GM20431 (cell line): Measurements from ENCODE around the gene KCNG3.

Experiments
- in situ Hi-C: fragments of 300-500 bp; cut with MseI, MboI; formaldehyde crosslinking; loops from one replicate; pipeline ENCODE4 v1.15.0; 2020; ENCODE audit warnings: low sequenced_read_pairs; ENCODE audit not compliant: unreplicated experiment

KCNG3 gene

GRCh38 chr2:42488297-42488696 is 5.5 kb downstream of the KCNG3 start:
- in situ Hi-C loops, result no loop called here

DNA sequence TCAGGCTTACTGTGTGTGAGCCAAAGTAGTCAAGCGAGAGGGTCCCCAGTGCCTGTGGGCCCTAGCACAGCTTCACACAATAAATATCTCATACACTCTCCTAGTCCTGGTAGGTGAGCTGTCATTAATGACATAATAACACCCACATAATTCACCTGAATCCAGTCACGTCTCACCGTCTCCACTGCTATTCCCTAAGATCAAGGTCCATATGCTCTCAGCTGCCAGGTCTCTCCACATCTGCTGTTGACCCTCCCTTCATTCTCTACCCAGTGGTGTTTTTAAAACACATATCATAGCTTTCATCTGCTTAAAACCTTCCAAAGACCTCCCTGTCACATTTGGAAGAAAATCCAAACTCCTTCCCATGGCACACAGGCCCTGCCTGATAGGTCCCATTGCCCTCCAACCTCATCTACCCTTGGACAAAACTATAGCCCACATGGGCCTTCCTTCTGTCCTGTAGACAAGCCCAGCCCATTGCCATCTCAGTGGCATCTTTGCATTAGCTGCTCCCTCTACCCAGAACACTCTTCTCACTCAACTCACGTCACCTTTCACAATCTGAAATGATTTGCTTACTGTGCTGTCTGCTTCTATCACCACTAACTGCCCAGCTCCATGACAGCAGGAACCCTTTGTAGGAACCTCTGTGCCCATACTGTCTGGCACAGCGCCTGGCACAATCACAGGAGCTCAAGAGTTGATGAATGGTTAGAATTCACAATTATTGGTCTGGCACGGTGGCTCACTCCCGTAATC is 7.5 kb downstream of the KCNG3 start:
- in situ Hi-C loops, result no loop called here

DNA sequence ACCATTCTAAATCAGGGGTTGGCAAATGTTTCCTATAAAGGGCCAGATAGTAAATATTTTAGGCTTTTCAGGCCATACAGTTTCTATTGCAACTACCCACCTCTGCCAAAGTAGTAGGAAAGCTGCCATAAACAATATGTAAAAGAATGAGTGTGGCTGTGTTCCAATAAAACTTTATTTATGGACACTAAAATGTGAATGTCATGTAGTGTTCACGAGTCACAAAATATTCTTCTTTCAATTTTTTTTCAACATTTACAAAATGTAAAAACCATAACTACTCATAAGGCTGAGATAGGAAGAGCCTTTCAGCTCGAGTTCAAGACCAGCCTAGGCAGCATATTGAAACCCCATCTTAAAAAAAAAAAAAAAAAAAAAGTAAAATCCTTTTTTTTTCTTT is 13.4 kb downstream of the KCNG3 start:
- in situ Hi-C loops, result no loop called here

- in situ Hi-C loops, result no loop called here
Measured at GRCh38 chr2:42474765-42475454, 18.9 kb downstream of the KCNG3 start.

DNA sequence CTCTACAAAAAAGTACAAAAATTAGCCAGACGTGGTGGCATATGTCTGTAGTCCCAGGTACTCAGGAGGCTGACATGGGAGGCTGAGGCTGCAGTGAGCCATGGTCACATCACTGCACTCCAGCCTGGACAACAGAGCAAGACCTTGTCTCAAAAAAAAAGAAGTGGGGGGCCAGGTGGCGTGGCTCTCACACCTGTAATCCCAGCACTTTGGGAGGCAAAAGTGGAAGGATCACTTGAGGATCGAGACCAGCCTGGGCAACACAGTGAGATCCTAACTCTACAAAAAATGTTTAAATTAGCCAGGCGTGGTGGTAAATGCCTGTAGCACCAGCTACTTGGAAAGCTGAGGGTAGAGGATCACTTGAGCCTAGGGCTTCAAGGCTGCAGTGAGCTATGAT is 23.1 kb downstream of the KCNG3 start:
- in situ Hi-C loops, result no loop called here

DNA sequence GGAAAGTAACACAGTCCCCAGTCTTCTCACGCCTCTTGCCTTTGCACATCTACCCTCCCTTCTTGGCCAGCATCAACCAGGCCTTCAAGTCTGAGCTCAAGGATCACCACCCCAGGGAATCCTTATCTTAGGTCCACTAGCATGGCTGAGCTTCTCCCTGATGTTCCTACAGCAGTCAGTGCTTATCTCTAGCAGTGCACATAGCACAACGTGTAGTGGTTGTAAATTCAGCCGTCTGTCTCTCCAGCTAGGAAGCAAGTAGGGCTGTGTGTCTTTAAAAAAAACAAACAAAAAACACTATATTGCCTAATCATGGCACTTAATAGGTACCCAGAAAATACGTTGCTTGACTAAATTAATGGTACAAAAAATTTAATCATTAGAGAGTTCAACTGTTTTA is 29.2 kb downstream of the KCNG3 start:
- in situ Hi-C loops, result no loop called here

DNA sequence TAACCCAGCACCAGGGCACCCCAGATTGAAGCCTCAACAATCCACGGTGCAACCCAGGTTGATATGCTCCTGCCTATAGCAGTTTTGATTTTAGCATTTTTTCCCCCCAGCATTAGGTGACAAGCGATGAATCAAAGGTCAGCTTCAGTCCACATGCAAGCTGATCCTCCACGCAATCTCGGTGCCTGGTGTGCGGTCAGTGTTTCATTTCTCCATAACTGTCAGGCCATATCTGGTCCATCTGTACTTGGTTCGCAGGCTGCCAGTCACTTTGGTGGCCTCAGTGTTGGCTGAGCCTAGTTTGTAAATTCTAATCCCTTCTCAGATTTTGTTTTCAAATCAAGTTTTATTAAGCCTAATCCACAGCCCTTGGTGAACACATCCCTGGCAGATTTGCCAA is 30.2 kb downstream of the KCNG3 start:
- in situ Hi-C loops, result no loop called here

- in situ Hi-C loops, result no loop called here
Measured at GRCh38 chr2:42459296-42459695, 34.5 kb downstream of the KCNG3 start.

GRCh38 chr2:42458396-42458795 is 35.4 kb downstream of the KCNG3 start:
- in situ Hi-C loops, result no loop called here

GRCh38 chr2:42457011-42457410 is 36.8 kb downstream of the KCNG3 start:
- in situ Hi-C loops, result no loop called here

DNA sequence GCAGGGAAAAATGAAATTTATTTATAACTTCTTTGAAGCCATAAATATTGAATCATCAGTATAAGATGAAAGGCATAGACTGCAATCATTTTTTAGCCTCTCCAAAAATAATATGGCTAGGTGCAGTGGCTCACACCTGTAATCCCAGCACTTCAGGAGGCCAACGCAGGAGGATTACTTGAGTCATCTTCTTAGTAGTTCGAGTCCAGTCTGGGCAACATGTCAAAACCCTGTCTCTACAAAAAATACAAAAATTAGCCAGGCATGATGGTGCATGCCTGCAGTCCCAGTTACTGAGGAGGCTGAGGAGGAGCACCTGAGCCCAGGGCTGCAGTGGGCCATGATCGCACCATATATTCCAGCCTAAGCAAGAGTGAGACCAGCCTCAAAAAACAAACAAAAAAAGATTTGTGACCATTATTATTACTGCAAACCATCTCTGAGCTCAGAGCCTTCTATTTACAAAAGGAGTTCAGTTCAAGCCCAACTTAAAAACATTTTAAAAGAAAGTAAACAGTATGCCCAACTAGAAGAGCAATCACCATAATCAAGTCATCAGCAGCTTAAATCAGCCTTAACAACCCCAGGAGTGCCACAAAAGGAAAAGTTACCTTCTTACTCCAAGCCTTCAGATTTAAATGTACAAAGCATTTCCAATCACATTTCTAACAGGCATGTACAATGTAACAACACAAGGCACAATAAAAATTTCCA is 37.5 kb downstream of the KCNG3 start:
- in situ Hi-C loops, result no loop called here

- in situ Hi-C loops, result no loop called here
Measured at GRCh38 chr2:42452545-42452944, 41.2 kb downstream of the KCNG3 start.

DNA sequence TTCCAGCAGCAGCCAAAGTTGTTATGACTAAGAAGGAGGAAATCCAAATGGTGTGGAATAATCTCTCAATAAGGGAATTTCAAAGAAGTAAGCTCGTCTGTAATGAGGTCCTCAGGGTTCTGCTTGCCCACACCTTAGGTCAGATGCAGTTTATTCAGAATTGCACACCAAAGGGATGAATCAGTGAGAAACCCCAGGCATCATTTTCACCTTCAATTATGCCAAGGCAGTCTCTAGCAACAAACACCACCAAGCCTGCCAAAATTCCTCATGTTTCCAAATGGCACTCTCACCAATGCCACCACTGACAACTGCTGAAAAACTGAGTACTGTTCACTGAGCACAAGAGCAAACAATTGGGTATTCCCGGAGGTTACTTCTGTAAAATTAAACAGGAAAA is 43.6 kb downstream of the KCNG3 start:
- in situ Hi-C loops, result no loop called here

GRCh38 chr2:42449163-42450087 is 44.4 kb downstream of the KCNG3 start:
- in situ Hi-C loops, result no loop called here

DNA sequence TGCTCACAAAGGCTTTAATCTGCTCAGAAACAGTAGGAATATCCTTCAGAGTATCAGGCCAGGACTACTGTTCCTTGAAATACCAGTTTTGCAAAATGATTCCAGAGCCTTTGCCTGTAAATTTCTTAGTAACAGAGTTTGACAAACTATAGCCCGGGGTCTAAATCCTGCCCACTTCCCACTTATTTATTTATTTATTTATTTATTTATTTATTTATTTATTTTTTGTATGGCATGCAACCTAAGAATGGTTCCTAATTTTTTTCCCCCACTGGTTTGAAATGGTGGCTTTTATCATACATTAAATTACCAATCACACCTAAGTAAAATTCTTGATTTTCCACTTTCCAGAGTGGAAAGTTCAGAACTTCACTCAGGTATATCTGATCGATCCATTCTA is 45.6 kb downstream of the KCNG3 start:
- in situ Hi-C loops, result no loop called here

DNA sequence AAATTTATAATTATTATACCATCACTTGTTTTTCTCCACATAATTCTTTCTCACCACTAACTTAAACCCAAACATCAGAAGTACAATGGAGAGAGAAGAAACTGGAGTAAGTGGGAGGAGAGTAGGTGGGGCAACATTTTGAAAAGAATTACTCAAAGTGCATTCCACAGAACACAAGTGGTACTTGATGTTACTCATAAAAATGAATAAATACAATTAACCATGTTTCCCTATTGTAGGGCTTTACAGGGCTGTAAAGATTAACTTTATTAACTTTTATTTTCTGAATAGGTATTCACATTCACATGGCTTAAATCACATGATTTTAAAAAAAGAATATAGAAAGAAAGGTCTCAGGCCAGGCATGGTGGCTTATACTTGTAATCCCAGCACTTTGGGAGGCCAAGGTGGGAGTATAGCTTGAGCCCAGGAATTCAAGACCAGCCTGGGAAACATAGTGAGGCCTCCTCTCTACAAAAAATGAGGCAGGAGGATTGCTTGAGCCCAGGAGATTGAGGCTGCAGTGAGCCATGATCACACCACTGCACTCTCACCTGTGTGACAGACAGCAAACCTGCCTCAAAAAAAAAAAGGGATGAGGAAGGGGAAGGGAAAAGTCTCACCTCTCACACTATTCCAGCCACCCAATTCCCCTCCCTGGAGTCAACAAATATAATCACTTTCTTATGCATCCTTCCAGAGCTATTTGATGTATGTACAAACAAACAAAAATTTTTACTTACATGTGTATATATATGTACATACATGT is 47.1 kb downstream of the KCNG3 start:
- in situ Hi-C loops, result no loop called here

DNA sequence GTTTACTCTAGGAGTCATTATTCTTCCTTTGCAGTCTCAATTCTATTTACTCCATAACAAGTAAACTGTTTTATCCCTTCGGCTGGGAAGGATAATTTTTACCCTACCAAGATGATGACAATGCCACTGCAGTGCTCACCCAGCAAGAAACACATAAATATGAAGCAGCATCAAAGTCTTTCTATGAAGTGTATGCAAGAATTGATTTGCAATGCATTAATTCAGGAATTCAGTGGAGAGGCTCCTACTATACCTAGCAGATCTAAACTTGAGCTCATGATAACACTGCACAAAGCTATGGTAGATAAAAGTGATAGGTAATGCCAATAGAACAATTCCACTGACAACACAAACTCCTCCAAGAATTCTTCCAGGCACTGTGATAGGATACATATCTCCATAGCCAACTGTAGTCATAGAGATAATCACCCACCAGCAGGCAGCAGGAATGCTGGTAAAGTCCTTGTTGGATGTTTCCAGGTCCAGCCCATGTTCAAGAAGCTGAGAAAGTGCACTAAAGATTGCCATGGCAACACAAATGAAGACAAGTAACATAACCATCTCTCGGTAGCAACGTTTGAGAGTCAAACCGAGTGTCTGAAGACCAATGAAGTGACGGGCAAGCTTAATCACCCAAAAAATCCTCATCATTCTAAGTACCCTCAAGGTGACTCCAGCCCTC is 49.9 kb downstream of the KCNG3 start:
- in situ Hi-C loops, result no loop called here

DNA sequence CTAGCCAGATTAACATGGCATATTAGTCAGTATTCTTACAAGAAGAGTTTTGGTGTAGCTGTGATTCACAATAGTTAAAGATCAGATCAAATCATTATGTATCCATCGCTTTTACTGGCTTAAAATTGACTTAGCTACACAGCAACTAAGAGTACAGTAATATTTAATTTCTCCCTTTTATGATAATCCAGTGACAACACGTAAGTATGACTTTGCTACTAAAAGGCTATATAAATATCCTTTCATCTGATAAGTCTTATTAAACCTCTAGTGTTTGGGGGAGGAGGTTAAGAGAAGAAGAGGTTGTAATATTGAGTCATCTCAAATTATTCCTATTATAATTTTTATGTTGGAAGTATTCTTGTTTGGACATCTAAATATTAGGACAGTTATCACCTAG is 51.0 kb downstream of the KCNG3 start:
- in situ Hi-C loops, result no loop called here

- in situ Hi-C loops, result no loop called here
Measured at GRCh38 chr2:42438685-42439084, 55.1 kb downstream of the KCNG3 start.
